ENCODE data around the gene MPG. TPM values are rescaled to one million over a fixed set of nuclear protein-coding genes. Genes with fewer than 3 reads are reported as not detected.
"Not testable (repeated sequence)": the region's sequence is repeated elsewhere in the genome, so short reads cannot be mapped to it uniquely, and the experiment has no call there.

The MPG gene
- total RNA-seq, 2 experiments from 2014 or later: 60.2 to 60.6 TPM

GRCh38 chr16:122361-122760 lies 44.3 kb downstream of the MPG start:
- Mint-ChIP-seq H3K9me3 (ENCODE audit: low read depth) (no peaks in the 10 kb centered on the region), H3K4me3 (no peak overlapping the region), H3K27ac (no peak overlapping the region), H3K36me3 (peaks cover 2% of the 10 kb centered on the region), H3K4me1 (no peaks in the 10 kb centered on the region), H3K27me3 (no peaks in the 10 kb centered on the region)
- ATAC-seq (no peak), DNase-seq (no peak)
- CTCF ChIA-PET: interaction anchor here (1.1 to 1.6 kb wide), 2 partner anchors 15 to 25 kb away, joined by 3 to 6 read pairs; no protein-coding TSS in a partner anchor

GRCh38 chr16:123558-124350 lies 45.7 kb downstream of the MPG start:
- not testable (repeated sequence) for ATAC-seq; DNase-seq; H3K9me3 Mint-ChIP-seq (ENCODE audit: low read depth); H3K4me3 Mint-ChIP-seq; H3K27me3 Mint-ChIP-seq; H3K36me3 Mint-ChIP-seq; H3K27ac Mint-ChIP-seq; H3K4me1 Mint-ChIP-seq
- CTCF ChIA-PET: interaction anchor here (1.2 to 1.7 kb wide), 3 partner anchors 17 to 239 kb away, joined by 3 to 8 read pairs (median 6); no protein-coding TSS in a partner anchor

- H3K27me3 Mint-ChIP-seq: no peaks in the 10 kb centered on the region
- no peak overlapping the region for H3K4me3 Mint-ChIP-seq
- DNase-seq: no peak
- no peaks in the 10 kb centered on the region for H3K9me3 Mint-ChIP-seq (ENCODE audit: low read depth)
- no peak overlapping the region for H3K27ac Mint-ChIP-seq
- peaks cover 2% of the 10 kb centered on the region for H3K36me3 Mint-ChIP-seq
- CTCF ChIA-PET: interaction anchor here (1.2 to 1.7 kb wide), 3 partner anchors 18 to 237 kb away, joined by 3 to 8 read pairs (median 4); no protein-coding TSS in a partner anchor
- ATAC-seq: no peak
- peaks cover 14% of the 10 kb centered on the region for H3K4me1 Mint-ChIP-seq
These were observed 47.0 kb downstream of the MPG start for GRCh38 chr16:125011-125410.

- ATAC-seq: peak; percentile 42
- H3K9me3 Mint-ChIP-seq (ENCODE audit: low read depth): no peaks in the 10 kb centered on the region
- H3K36me3 Mint-ChIP-seq: peaks cover 2% of the 10 kb centered on the region
- no peaks in the 10 kb centered on the region for H3K27me3 Mint-ChIP-seq
- H3K27ac Mint-ChIP-seq: no peak overlapping the region
- CTCF ChIA-PET: interaction anchor here (1.4 kb wide), 1 partner anchor 213 kb away, joined by 3 read pairs; no protein-coding TSS in a partner anchor
- H3K4me1 Mint-ChIP-seq: peaks cover 34% of the 10 kb centered on the region
- H3K4me3 Mint-ChIP-seq: no peak overlapping the region
- DNase-seq: no peak
These were observed 51.0 kb downstream of the MPG start for GRCh38 chr16:129075-129474.

- peak overlapping the region; percentile 58 for H3K27ac Mint-ChIP-seq
- CTCF ChIA-PET: interaction anchor here (0.9 kb wide), 1 partner anchor 23 kb away, joined by 3 read pairs; no protein-coding TSS in a partner anchor
These were observed 52.6 kb downstream of the MPG start for GRCh38 chr16:130533-131173.

GRCh38 chr16:132120-132519 lies 54.1 kb downstream of the MPG start:
- no peak overlapping the region for H3K27ac Mint-ChIP-seq
- ATAC-seq (no peak), DNase-seq (no peak)
- peaks cover 53% of the 10 kb centered on the region for H3K4me1 Mint-ChIP-seq
- no peaks in the 10 kb centered on the region for H3K9me3 Mint-ChIP-seq (ENCODE audit: low read depth)
- no peaks in the 10 kb centered on the region for H3K27me3 Mint-ChIP-seq
- CTCF ChIA-PET: interaction anchor here (0.7 to 1.7 kb wide), 2 partner anchors 15 to 230 kb away, joined by 3 to 5 read pairs; no protein-coding TSS in a partner anchor
- H3K36me3 Mint-ChIP-seq: peaks cover 10% of the 10 kb centered on the region
- no peak overlapping the region for H3K4me3 Mint-ChIP-seq

More at GRCh38 chr16:130533-131173, 52.6 kb downstream of the MPG start:
- peaks cover 7% of the 10 kb centered on the region for H3K36me3 Mint-ChIP-seq
- H3K4me3 Mint-ChIP-seq: no peak overlapping the region
- DNase-seq (no peak), ATAC-seq (peak; percentile 47)
- H3K27me3 Mint-ChIP-seq: no peaks in the 10 kb centered on the region
- peaks cover 44% of the 10 kb centered on the region for H3K4me1 Mint-ChIP-seq
- no peaks in the 10 kb centered on the region for H3K9me3 Mint-ChIP-seq (ENCODE audit: low read depth)

GRCh38 chr16:133716-134115 lies 55.7 kb downstream of the MPG start:
- H3K36me3 Mint-ChIP-seq: peaks cover 10% of the 10 kb centered on the region
- peaks cover 59% of the 10 kb centered on the region for H3K4me1 Mint-ChIP-seq
- DNase-seq: no peak
- H3K4me3 Mint-ChIP-seq: no peak overlapping the region
- CTCF ChIA-PET: interaction anchor here (1.7 to 2.2 kb wide), 3 partner anchors 27 to 228 kb away, joined by 5 to 9 read pairs (median 7); no protein-coding TSS in a partner anchor
- H3K27ac Mint-ChIP-seq: no peak overlapping the region
- H3K27me3 Mint-ChIP-seq: no peaks in the 10 kb centered on the region
- ATAC-seq: no peak
- no peaks in the 10 kb centered on the region for H3K9me3 Mint-ChIP-seq (ENCODE audit: low read depth)

Other genes starting within 250 kb of the MPG start
- gene POLR3K, start 24.6 kb upstream of the MPG start, total RNA-seq: 10 to 100 TPM; 40.4 to 53.1 TPM
- 10 to 100 TPM; 86.6 to 90.8 TPM for gene SNRNP25, start 24.4 kb upstream of the MPG start, total RNA-seq
- gene RHBDF1, start 5.6 kb upstream of the MPG start, total RNA-seq: under 1 TPM; 0.23 to 0.33 TPM
- gene NPRL3, start 60.4 kb downstream of the MPG start, total RNA-seq: 10 to 100 TPM; 33.7 to 34.6 TPM
- not detected for gene HBZ, start 74.4 kb downstream of the MPG start, total RNA-seq
- gene HBM, start 87.8 kb downstream of the MPG start, total RNA-seq: not detected
- gene HBA2, start 94.7 kb downstream of the MPG start, total RNA-seq: not detected
- not detected for gene HBA1, start 98.5 kb downstream of the MPG start, total RNA-seq
- gene HBQ1, start 102.2 kb downstream of the MPG start, total RNA-seq: not detected
- 10 to 100 TPM; 60.0 to 65.3 TPM for gene LUC7L, start 151.2 kb downstream of the MPG start, total RNA-seq
- 10 to 100 TPM in 1 of 2 experiments, 1 to 10 TPM in 1; 9.1 to 10.1 TPM for gene FAM234A, start 156.6 kb downstream of the MPG start, total RNA-seq
- not detected for gene RGS11, start 197.7 kb downstream of the MPG start, total RNA-seq
- gene ARHGDIG, start 202.4 kb downstream of the MPG start, total RNA-seq: not detected
- gene PDIA2, start 204.9 kb downstream of the MPG start, total RNA-seq: not detected